ENCODE data around the gene PCMT1. TPM values are rescaled to one million over a fixed set of nuclear protein-coding genes. Genes with fewer than 3 reads are reported as not detected.
"Not testable (repeated sequence)": the region's sequence is repeated elsewhere in the genome, so short reads cannot be mapped to it uniquely, and the experiment has no call there.

Gene PCMT1
- total RNA-seq, 1 donor from 2014 or later = 166 TPM

GRCh38 chr6:149852180-149852579, 102.6 kb downstream of the PCMT1 start:
- H3K9me3 ChIP-seq (replicated peaks) = no peaks in the 10 kb centered on the region
- H3K27me3 ChIP-seq (ENCODE audit: low read depth) = no peaks in the 10 kb centered on the region
- no peaks in the 10 kb centered on the region for H3K36me3 ChIP-seq
- no peak for DNase-seq
- TF ChIP-seq CTCF (IDR thresholded peaks at IDR 0.05; ENCODE audit: borderline replicate concordance) = no peak
- intact Hi-C loops (cut with micrococcal nuclease) = no loop called here
- H3K27ac ChIP-seq (replicated peaks) = no peak overlapping the region
- H3K4me1 ChIP-seq = peaks cover 12% of the 10 kb centered on the region
- no peak overlapping the region for H3K4me3 ChIP-seq

DNA sequence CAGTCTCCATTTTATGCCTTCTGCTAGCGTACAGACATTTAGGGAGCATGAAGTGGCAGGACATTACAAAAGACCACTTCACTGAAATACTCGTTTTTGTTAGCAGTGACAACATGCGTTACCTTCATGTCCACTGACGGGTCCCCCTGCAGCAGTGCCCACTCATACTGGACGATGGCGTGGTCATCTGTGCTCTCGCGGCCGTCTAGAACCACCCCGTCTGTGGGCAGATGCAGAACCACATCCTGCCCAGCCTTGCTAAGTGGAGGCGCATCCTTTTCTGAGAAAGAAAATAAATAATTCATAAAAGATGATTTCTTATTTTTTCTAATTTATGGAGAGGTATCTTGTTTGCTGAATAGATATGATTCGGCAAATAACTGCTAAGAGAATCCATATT, 103.3 kb downstream of the PCMT1 start:
- intact Hi-C loops (cut with micrococcal nuclease) = no loop called here
- TF ChIP-seq CTCF (IDR thresholded peaks at IDR 0.05; ENCODE audit: borderline replicate concordance) = no peak
- H3K27me3 ChIP-seq (ENCODE audit: low read depth) = no peaks in the 10 kb centered on the region
- no peaks in the 10 kb centered on the region for H3K9me3 ChIP-seq (replicated peaks)
- peaks cover 8% of the 10 kb centered on the region for H3K4me1 ChIP-seq
- no peak overlapping the region for H3K4me3 ChIP-seq
- H3K36me3 ChIP-seq = no peaks in the 10 kb centered on the region
- no peak overlapping the region for H3K27ac ChIP-seq (replicated peaks)
- DNase-seq = no peak

DNA sequence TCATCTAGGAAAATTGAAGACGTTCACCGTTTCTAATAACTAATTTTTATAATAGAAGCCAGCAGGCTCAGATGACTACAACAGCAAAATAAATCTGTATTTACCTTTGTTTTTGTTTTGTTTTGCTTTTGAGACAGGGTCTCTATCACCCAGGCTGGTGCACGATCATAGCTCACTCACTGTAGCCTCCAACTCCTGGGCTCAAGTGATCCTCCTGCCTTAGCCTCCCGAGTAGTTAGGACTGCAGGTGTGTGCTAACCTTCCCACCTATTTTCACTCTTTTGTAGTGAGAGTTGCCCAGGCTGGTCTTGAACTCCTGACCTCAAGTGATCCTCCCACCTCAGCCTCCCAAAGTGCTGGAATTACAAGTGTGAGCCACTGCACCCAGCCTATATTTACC, 104.5 kb downstream of the PCMT1 start:
- H3K9me3 ChIP-seq (replicated peaks); intact Hi-C loops (cut with micrococcal nuclease); DNase-seq; H3K4me3 ChIP-seq; H3K27me3 ChIP-seq (ENCODE audit: low read depth); H3K36me3 ChIP-seq; H3K4me1 ChIP-seq; H3K27ac ChIP-seq (replicated peaks): not testable (repeated sequence)

GRCh38 chr6:149854532-149854931, 105.0 kb downstream of the PCMT1 start:
- H3K36me3 ChIP-seq = no peaks in the 10 kb centered on the region
- H3K4me1 ChIP-seq = peaks cover 12% of the 10 kb centered on the region
- no peaks in the 10 kb centered on the region for H3K9me3 ChIP-seq (replicated peaks)

GRCh38 chr6:149855040-149855654, 105.6 kb downstream of the PCMT1 start:
- H3K36me3 ChIP-seq = no peaks in the 10 kb centered on the region
- no peaks in the 10 kb centered on the region for H3K9me3 ChIP-seq (replicated peaks)
- H3K27me3 ChIP-seq (ENCODE audit: low read depth) = no peaks in the 10 kb centered on the region
- H3K27ac ChIP-seq (replicated peaks) = no peak overlapping the region
- H3K4me3 ChIP-seq = no peak overlapping the region
- intact Hi-C loops (cut with micrococcal nuclease) = no loop called here
- no peak for TF ChIP-seq CTCF (IDR thresholded peaks at IDR 0.05; ENCODE audit: borderline replicate concordance)
- no peak for DNase-seq
- peaks cover 18% of the 10 kb centered on the region for H3K4me1 ChIP-seq

More at GRCh38 chr6:149854532-149854931, 105.0 kb downstream of the PCMT1 start:
- Histone ChIP-seq H3K27ac (replicated peaks) (no peak overlapping the region), H3K4me3 (no peak overlapping the region), H3K27me3 (ENCODE audit: low read depth) (no peaks in the 10 kb centered on the region)
- no peak for TF ChIP-seq CTCF (IDR thresholded peaks at IDR 0.05; ENCODE audit: borderline replicate concordance)
- intact Hi-C loops (cut with micrococcal nuclease) = no loop called here
- DNase-seq = no peak

GRCh38 chr6:149855741-149856140, 106.2 kb downstream of the PCMT1 start:
- DNase-seq = no peak
- Histone ChIP-seq H3K36me3 (no peaks in the 10 kb centered on the region), H3K4me1 (peaks cover 21% of the 10 kb centered on the region), H3K27ac (replicated peaks) (no peak overlapping the region), H3K4me3 (no peak overlapping the region), H3K9me3 (replicated peaks) (no peaks in the 10 kb centered on the region), H3K27me3 (ENCODE audit: low read depth) (no peaks in the 10 kb centered on the region)
- intact Hi-C loops (cut with micrococcal nuclease) = no loop called here
- no peak for TF ChIP-seq CTCF (IDR thresholded peaks at IDR 0.05; ENCODE audit: borderline replicate concordance)

Data from left ventricle myocardium inferior (tissue), 1 donor.